K562 (cell line): Measurements from ENCODE around the gene UQCRH. TPM values are rescaled to one million over a fixed set of nuclear protein-coding genes. Genes with fewer than 3 reads are reported as not detected.

Experiments
- ATF6 ChIP-seq: sonication (generic); formaldehyde crosslinking; IDR thresholded peaks from 2 replicates; pipeline ENCODE4 v1.4.0; 2020; ENCODE audit warnings: mild to moderate bottlenecking, missing genetic modification reagents
- KLF10 ChIP-seq: fragments of 250-450 bp; sonication (Bioruptor Pico); IDR thresholded peaks from 2 replicates; pipeline ENCODE4 v1.6.1; 2021; ENCODE audit warnings: matching md5 sums
- LCOR ChIP-seq: sonication (generic); formaldehyde crosslinking; IDR thresholded peaks from 2 replicates; pipeline ENCODE4 v1.8.0; 2022; ENCODE audit warnings: mild to moderate bottlenecking, missing genetic modification reagents
- NR2C2 ChIP-seq, 2 experiments: fragments of 200-800 bp in 1 of 2; sonication (Bioruptor generic) in 1 of 2; sonication (generic) in 1 of 2; formaldehyde crosslinking in 1 of 2; IDR thresholded peaks; 2 replicates each; pipeline versions ENCODE4 v1.6.1 to v1.8.0; 2016 to 2022; ENCODE audit warnings: mild to moderate bottlenecking in 1 of 2, missing compliant biosample characterization in 1 of 2, missing genetic modification characterization in 1 of 2, missing genetic modification reagents in 1 of 2
- NR3C1 ChIP-seq: sonication (generic); formaldehyde crosslinking; IDR thresholded peaks from 2 replicates; pipeline ENCODE4 v1.8.1; 2022; ENCODE audit warnings: missing genetic modification reagents
- NRF1 ChIP-seq, 2 experiments: fragments of 450-650 bp; IDR thresholded peaks in 1 of 2; conservative IDR thresholded peaks in 1 of 2; 2 replicates each; pipeline ENCODE4 v1.6.1; 2014; ENCODE audit warnings: mild to moderate bottlenecking in 2 of 2
- PHF20 ChIP-seq: fragments of 450-650 bp; IDR thresholded peaks from 2 replicates; pipeline ENCODE4 v1.6.1; 2018; ENCODE audit not compliant: partially characterized antibody
- PHF8 ChIP-seq: fragments of 200-600 bp; sonication (generic); IDR thresholded peaks from 2 replicates; pipeline ENCODE4 v1.6.1; 2012; ENCODE audit warnings: mixed run types, mild to moderate bottlenecking, inconsistent platforms, low read length, moderate library complexity, borderline replicate concordance
- PHTF2 ChIP-seq: fragments of 250-450 bp; sonication (Bioruptor Pico); IDR thresholded peaks from 2 replicates; pipeline ENCODE4 v1.5.0; 2021; ENCODE audit warnings: mild to moderate bottlenecking
- SRSF3 ChIP-seq: fragments of 200-400 bp; formaldehyde crosslinking; IDR thresholded peaks from 2 replicates; pipeline ENCODE4 v1.6.1; 2016; ENCODE audit warnings: mild to moderate bottlenecking, low read length, moderate library complexity; ENCODE audit not compliant: insufficient read depth
- TAL1 ChIP-seq: fragments of 450-650 bp; IDR thresholded peaks from 2 replicates; pipeline ENCODE4 v1.6.1; 2016; ENCODE audit warnings: mild to moderate bottlenecking
- TEAD1 ChIP-seq, 2 experiments: fragments of 450-650 bp in 1 of 2; sonication (generic) in 1 of 2; formaldehyde crosslinking; IDR thresholded peaks; 2 replicates each; pipeline versions ENCODE4 v1.4.0 to v1.8.0; 2020 to 2022; ENCODE audit warnings: mild to moderate bottlenecking in 2 of 2, missing genetic modification reagents in 1 of 2
- ZNF431 ChIP-seq: sonication (generic); formaldehyde crosslinking; IDR thresholded peaks from 2 replicates; pipeline ENCODE4 v1.8.0; 2022; ENCODE audit warnings: mild to moderate bottlenecking, missing genetic modification reagents
- ZNF507 ChIP-seq: conservative IDR thresholded peaks from 2 replicates; pipeline ENCODE4 v1.6.1; 2017; ENCODE audit warnings: missing genetic modification characterization, missing compliant biosample characterization
- ZZZ3 ChIP-seq: fragments of 450-650 bp; IDR thresholded peaks from 2 replicates; pipeline ENCODE4 v1.6.1; 2016; ENCODE audit warnings: antibody characterized with exemption, mild to moderate bottlenecking, moderate library complexity
- polyA plus RNA-seq, 8 experiments: library from polyadenylated mRNA; depleted of rRNA in 4 of 8; stranded (reverse) in 5 of 8; unstranded in 3 of 8; fragments of >200 nt; fragmentation: Nextera tagmentation in 2 of 8; fragmentation: Illumina TruSeq in 1 of 8; extraction: Ambion mirVana in 2 of 8; extraction: Trizol in 1 of 8; gene quantifications; 2 replicates each; pipeline versions ENCODE4 v1.2.1 to v1.2.3, GENCODE V29; 2011 to 2014; ENCODE audit warnings: inconsistent platforms in 1 of 8, missing spikeins in 1 of 8
- total RNA-seq, 7 experiments: library from RNA; depleted of rRNA in 6 of 7; stranded (reverse); fragments of >200 nt in 6 of 7; fragmentation: Illumina TruSeq in 2 of 7; extraction: Trizol in 2 of 7; gene quantifications; 2 replicates each; pipeline versions ENCODE4 v1.2.1 to v1.2.3, GENCODE V29; 2011 to 2021; ENCODE audit warnings: low replicate concordance in 1 of 7
- TF ChIP-seq, protein P1 (sequence below): IDR thresholded peaks from 3 replicates; pipeline ENCODE4 v1.6.1; 2011; ENCODE audit warnings: borderline replicate concordance, mild to moderate bottlenecking; ENCODE audit not compliant: insufficient read length, insufficient read depth
- TF ChIP-seq, protein P2 (sequence below): fragments of 450-650 bp; IDR thresholded peaks from 2 replicates; pipeline ENCODE4 v1.6.1; 2017; ENCODE audit warnings: antibody characterized with exemption, mild to moderate bottlenecking
- TF ChIP-seq, protein P3 (sequence below): sonication (generic); formaldehyde crosslinking; IDR thresholded peaks from 2 replicates; pipeline ENCODE4 v1.8.1; 2022; ENCODE audit warnings: missing genetic modification reagents

The UQCRH gene
- total and polyA plus RNA-seq, 9 of the 15 experiments (the other 6 are each of a cell fraction or from before 2014, with no cell fraction given) = 1,267 to 5,184 (median 2,410) TPM

DNA sequence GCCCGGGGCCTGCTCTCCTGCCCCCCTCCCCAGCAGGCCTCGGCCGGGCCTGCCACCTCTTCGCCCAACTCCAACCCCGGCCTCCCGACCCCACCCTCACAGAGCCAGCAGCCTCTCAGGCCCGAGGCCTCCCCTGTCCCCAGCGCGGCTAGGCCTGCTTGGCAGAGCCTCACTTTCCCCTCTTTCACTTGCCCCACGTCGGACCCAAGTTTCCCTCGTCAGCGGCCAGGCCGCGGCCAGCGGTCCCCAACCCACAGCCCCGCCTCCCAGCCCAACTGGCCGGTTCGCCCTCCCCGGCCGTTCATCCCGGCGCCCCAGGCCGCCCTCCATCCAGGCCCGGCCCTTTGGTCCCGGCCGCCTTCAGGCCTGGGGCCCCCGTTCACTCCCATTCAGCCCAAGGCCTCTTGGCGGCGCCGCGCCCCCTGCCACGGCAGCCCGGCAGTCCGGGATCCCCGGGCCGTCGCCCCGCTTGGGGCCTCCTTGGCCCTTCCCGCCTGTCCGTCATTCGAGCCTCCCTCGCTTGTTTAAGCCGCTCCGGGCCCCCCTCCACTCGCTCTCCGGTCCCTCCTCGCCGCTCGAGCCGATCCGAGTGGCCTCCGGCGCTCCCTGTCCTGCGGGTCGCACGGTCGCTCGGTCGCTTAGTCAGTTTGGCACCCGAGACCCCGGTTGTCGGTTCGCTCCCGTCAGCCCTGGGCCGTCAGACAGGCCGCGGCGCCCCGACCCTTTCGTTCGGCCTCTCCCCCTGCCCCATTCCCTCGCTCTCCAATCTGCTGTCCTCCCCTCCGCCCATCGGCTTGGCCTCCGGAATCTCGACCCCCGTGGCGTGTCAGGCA is 1.5 kb upstream of the UQCRH start (continued):
- no peak; the same call in 1 of the 2 replicates for TF ChIP-seq LCOR (CRISPR knock-in tag)
- no peak for TF ChIP-seq PHTF2
- TF ChIP-seq, protein P1, sequence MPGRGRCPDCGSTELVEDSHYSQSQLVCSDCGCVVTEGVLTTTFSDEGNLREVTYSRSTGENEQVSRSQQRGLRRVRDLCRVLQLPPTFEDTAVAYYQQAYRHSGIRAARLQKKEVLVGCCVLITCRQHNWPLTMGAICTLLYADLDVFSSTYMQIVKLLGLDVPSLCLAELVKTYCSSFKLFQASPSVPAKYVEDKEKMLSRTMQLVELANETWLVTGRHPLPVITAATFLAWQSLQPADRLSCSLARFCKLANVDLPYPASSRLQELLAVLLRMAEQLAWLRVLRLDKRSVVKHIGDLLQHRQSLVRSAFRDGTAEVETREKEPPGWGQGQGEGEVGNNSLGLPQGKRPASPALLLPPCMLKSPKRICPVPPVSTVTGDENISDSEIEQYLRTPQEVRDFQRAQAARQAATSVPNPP = no peak
- no peak for TF ChIP-seq KLF10 (CRISPR knock-in tag)
- TF ChIP-seq PHF20 = peak; percentile 41
- TF ChIP-seq ZZZ3 = peak; percentile 88
- TF ChIP-seq NR3C1 (CRISPR knock-in tag) = peak; percentile 26; the same call in 1 of the 2 replicates
- no peak for TF ChIP-seq SRSF3
- peak; percentile 55 for TF ChIP-seq PHF8
- no peak for TF ChIP-seq NRF1 (conservative IDR thresholded peaks at IDR 0.05 in 1 of 2, IDR thresholded peaks at IDR 0.05 in 1 of 2)
- TF ChIP-seq ZNF431 = peak; percentile 53; the same call in 1 of the 2 replicates
- TF ChIP-seq, protein P2, sequence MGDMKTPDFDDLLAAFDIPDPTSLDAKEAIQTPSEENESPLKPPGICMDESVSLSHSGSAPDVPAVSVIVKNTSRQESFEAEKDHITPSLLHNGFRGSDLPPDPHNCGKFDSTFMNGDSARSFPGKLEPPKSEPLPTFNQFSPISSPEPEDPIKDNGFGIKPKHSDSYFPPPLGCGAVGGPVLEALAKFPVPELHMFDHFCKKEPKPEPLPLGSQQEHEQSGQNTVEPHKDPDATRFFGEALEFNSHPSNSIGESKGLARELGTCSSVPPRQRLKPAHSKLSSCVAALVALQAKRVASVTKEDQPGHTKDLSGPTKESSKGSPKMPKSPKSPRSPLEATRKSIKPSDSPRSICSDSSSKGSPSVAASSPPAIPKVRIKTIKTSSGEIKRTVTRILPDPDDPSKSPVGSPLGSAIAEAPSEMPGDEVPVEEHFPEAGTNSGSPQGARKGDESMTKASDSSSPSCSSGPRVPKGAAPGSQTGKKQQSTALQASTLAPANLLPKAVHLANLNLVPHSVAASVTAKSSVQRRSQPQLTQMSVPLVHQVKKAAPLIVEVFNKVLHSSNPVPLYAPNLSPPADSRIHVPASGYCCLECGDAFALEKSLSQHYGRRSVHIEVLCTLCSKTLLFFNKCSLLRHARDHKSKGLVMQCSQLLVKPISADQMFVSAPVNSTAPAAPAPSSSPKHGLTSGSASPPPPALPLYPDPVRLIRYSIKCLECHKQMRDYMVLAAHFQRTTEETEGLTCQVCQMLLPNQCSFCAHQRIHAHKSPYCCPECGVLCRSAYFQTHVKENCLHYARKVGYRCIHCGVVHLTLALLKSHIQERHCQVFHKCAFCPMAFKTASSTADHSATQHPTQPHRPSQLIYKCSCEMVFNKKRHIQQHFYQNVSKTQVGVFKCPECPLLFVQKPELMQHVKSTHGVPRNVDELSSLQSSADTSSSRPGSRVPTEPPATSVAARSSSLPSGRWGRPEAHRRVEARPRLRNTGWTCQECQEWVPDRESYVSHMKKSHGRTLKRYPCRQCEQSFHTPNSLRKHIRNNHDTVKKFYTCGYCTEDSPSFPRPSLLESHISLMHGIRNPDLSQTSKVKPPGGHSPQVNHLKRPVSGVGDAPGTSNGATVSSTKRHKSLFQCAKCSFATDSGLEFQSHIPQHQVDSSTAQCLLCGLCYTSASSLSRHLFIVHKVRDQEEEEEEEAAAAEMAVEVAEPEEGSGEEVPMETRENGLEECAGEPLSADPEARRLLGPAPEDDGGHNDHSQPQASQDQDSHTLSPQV = peak; percentile 50; the same call in 1 of the 2 replicates
- no peak for TF ChIP-seq NR2C2 (CRISPR knock-in tag; IDR thresholded peaks at IDR 0.05)
- TF ChIP-seq NR2C2 (tag; IDR thresholded peaks at IDR 0.05) = no peak
- TF ChIP-seq, protein P3, sequence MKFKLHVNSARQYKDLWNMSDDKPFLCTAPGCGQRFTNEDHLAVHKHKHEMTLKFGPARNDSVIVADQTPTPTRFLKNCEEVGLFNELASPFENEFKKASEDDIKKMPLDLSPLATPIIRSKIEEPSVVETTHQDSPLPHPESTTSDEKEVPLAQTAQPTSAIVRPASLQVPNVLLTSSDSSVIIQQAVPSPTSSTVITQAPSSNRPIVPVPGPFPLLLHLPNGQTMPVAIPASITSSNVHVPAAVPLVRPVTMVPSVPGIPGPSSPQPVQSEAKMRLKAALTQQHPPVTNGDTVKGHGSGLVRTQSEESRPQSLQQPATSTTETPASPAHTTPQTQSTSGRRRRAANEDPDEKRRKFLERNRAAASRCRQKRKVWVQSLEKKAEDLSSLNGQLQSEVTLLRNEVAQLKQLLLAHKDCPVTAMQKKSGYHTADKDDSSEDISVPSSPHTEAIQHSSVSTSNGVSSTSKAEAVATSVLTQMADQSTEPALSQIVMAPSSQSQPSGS (CRISPR knock-in tag) = no peak; the same call in 1 of the 2 replicates
- 0 out of 4 replicates have a peak, but pooled peaks of 1 of the 2 experiments have one; percentile 3 for TF ChIP-seq TEAD1 (CRISPR knock-in tag; IDR thresholded peaks at IDR 0.05)
- TF ChIP-seq TAL1 = no peak
- no peak for TF ChIP-seq ATF6 (CRISPR knock-in tag)
- TF ChIP-seq ZNF507 (tag) = no peak
